Peyer's patch (tissue), 4 donors: Measurements from ENCODE around the gene BPIFB6. TPM values are rescaled to one million over a fixed set of nuclear protein-coding genes. Genes with fewer than 3 reads are reported as not detected.

ENCODE experiments used
- DNase-seq, 3 donors: peaks; one replicate each; pipeline ENCODE4 v3.0.0-alpha.2; 2017 to 2019
- H3K27ac ChIP-seq, 4 donors: fragments of 200-600 bp; sonication (generic); one replicate each; pipeline ENCODE4 v1.5.1; 2016 to 2019
- H3K27me3 ChIP-seq, 2 donors: fragments of 200-600 bp; sonication (generic); one replicate each; pipeline ENCODE4 v1.5.1; 2019
- H3K36me3 ChIP-seq, 3 donors: fragments of 200-600 bp; sonication (generic); one replicate each; pipeline ENCODE4 v1.5.1; 2016 to 2019
- H3K4me1 ChIP-seq, 4 donors: fragments of 200-600 bp; sonication (generic); one replicate each; pipeline ENCODE4 v1.5.1; 2016 to 2019
- H3K4me3 ChIP-seq, 4 donors: fragments of 200-600 bp; sonication (generic); 1 replicate in 3 of 4; 2 replicates in 1 of 4; pipeline ENCODE4 v1.5.1; 2016 to 2019; ENCODE audit warnings: mild to moderate bottlenecking in 1 of 4
- H3K9me3 ChIP-seq, 4 donors: fragments of 200-600 bp; sonication (generic); one replicate each; pipeline ENCODE4 v1.5.1; 2016 to 2019; ENCODE audit warnings: mild to moderate bottlenecking in 1 of 4
- CTCF ChIP-seq, 6 experiments: fragments of 450-650 bp in 4 of 6; fragments of 200-600 bp in 2 of 6; sonication (generic) in 1 of 6; IDR thresholded peaks; one replicate each; pipeline ENCODE4 v1.5.1; 2017 to 2019; ENCODE audit warnings: antibody characterized with exemption in 6 of 6, mild to moderate bottlenecking in 3 of 6, moderate library complexity in 1 of 6
- POLR2A ChIP-seq, 2 donors: fragments of 450-650 bp; IDR thresholded peaks; one replicate each; pipeline ENCODE4 v1.5.1; 2017; ENCODE audit warnings: antibody characterized with exemption in 2 of 2, mild to moderate bottlenecking in 2 of 2, moderate library complexity in 2 of 2
- total RNA-seq, 4 donors: library from RNA; depleted of rRNA; stranded (reverse); fragments of >200 nt; gene quantifications; one replicate each; pipeline ENCODE4 v1.1.0, GENCODE V29; 2016

The BPIFB6 gene
- total RNA-seq, 4 donors from 2014 or later: not detected

- TF ChIP-seq CTCF (IDR thresholded peaks at IDR 0.05) (no peak), POLR2A (IDR thresholded peaks at IDR 0.05) (no peak)
- no peaks in the 10 kb centered on the region for H3K27me3 ChIP-seq
- no peaks in the 10 kb centered on the region for H3K9me3 ChIP-seq
- peak in 1 of 3 donors; percentile 10 for DNase-seq
- no peaks in the 10 kb centered on the region for H3K4me1 ChIP-seq
- no peak overlapping the region for H3K27ac ChIP-seq
- no peaks in the 10 kb centered on the region for H3K36me3 ChIP-seq
- H3K4me3 ChIP-seq: no peak overlapping the region
Observed at GRCh38 chr20:33005908-33006775, 25.3 kb upstream of the BPIFB6 start.

GRCh38 chr20:33006776-33007375 lies 24.6 kb upstream of the BPIFB6 start:
- Histone ChIP-seq H3K4me1 (no peaks in the 10 kb centered on the region), H3K4me3 (no peak overlapping the region)

GRCh38 chr20:33007376-33008335 lies 23.8 kb upstream of the BPIFB6 start, which contains the start of gene BPIFB2:
Gene BPIFB2 (plus strand): TSS chr20:33007704. CDS start chr20:33008575, 871 bp downstream.
- Histone ChIP-seq H3K27ac (no peak within 1 kb of the TSS), H3K27me3 (no peaks in the 10 kb centered on the region), H3K9me3 (no peaks in the 10 kb centered on the region), H3K36me3 (no peaks in the 10 kb centered on the region), H3K4me1 (no peaks in the 10 kb centered on the region), H3K4me3 (no peak within 1 kb of the TSS)
- TF ChIP-seq POLR2A (IDR thresholded peaks at IDR 0.05) (no peak), CTCF (IDR thresholded peaks at IDR 0.05) (no peak)
- peak in 1 of 3 donors; percentile 27 for DNase-seq

More at GRCh38 chr20:33006776-33007375, 24.6 kb upstream of the BPIFB6 start:
- H3K27ac ChIP-seq: no peak overlapping the region
- no peaks in the 10 kb centered on the region for H3K27me3 ChIP-seq
- H3K9me3 ChIP-seq: no peaks in the 10 kb centered on the region
- H3K36me3 ChIP-seq: no peaks in the 10 kb centered on the region
- DNase-seq: peak in 1 of 3 donors; percentile 15
- no peak for TF ChIP-seq CTCF (IDR thresholded peaks at IDR 0.05)

GRCh38 chr20:33008336-33009213 lies 22.9 kb upstream of the BPIFB6 start:
- no peaks in the 10 kb centered on the region for H3K9me3 ChIP-seq
- H3K36me3 ChIP-seq: no peaks in the 10 kb centered on the region
- TF ChIP-seq CTCF (IDR thresholded peaks at IDR 0.05) (no peak), POLR2A (IDR thresholded peaks at IDR 0.05) (no peak)
- no peaks in the 10 kb centered on the region for H3K4me1 ChIP-seq
- H3K27ac ChIP-seq: no peak overlapping the region
- peak in 1 of 3 donors; percentile 7 for DNase-seq
- no peaks in the 10 kb centered on the region for H3K27me3 ChIP-seq
- no peak overlapping the region for H3K4me3 ChIP-seq
